Gastroesophageal sphincter (tissue), 3 donors: ENCODE measurements around the gene PODXL2.

ENCODE experiments used
- EP300 ChIP-seq: sonication (generic); formaldehyde crosslinking; IDR thresholded peaks from one replicate; pipeline ENCODE4 v1.6.1; 2017; ENCODE audit warnings: antibody characterized with exemption, mild to moderate bottlenecking
- POLR2A ChIP-seq, 2 donors: fragments of 450-650 bp; IDR thresholded peaks; one replicate each; pipeline ENCODE4 v1.6.1; 2017; ENCODE audit warnings: antibody characterized with exemption in 2 of 2, mild to moderate bottlenecking in 2 of 2, moderate library complexity in 1 of 2
- TF ChIP-seq, protein P1 (sequence below), 4 experiments: fragments of 200-600 bp in 2 of 4; fragments of 450-650 bp in 2 of 4; sonication (generic) in 1 of 4; IDR thresholded peaks; one replicate each; pipeline ENCODE4 v1.5.1; 2017 to 2019; ENCODE audit warnings: antibody characterized with exemption in 4 of 4, mild to moderate bottlenecking in 2 of 4, moderate library complexity in 2 of 4

DNA sequence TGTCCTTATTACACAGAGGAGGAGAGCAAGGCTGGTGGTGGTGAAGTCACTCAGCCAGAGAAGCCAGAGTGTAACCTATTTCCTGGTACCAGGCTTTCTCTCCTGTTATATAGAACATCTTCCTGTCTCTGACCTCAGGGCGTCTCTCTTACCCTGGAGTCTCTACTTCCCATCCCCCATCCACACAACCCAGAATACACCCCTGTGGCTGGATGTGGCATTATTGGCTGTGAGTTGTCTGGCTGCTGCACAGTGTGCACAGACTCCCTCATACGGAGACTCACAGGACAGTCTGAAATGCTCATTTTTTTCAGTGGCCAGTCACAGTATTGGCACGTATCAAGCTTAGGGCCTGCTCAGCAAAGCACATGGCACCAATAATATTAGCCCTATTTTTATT lies 8.6 kb downstream of the PODXL2 start:
- TF ChIP-seq, protein P1, sequence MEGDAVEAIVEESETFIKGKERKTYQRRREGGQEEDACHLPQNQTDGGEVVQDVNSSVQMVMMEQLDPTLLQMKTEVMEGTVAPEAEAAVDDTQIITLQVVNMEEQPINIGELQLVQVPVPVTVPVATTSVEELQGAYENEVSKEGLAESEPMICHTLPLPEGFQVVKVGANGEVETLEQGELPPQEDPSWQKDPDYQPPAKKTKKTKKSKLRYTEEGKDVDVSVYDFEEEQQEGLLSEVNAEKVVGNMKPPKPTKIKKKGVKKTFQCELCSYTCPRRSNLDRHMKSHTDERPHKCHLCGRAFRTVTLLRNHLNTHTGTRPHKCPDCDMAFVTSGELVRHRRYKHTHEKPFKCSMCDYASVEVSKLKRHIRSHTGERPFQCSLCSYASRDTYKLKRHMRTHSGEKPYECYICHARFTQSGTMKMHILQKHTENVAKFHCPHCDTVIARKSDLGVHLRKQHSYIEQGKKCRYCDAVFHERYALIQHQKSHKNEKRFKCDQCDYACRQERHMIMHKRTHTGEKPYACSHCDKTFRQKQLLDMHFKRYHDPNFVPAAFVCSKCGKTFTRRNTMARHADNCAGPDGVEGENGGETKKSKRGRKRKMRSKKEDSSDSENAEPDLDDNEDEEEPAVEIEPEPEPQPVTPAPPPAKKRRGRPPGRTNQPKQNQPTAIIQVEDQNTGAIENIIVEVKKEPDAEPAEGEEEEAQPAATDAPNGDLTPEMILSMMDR (IDR thresholded peaks at IDR 0.05), result no peak
- TF ChIP-seq EP300 (no peak), POLR2A (IDR thresholded peaks at IDR 0.05) (no peak)
